Sigmoid colon (tissue), 4 donors: ENCODE data around the gene COLQ.

Source experiments
- CTCF ChIP-seq, 4 experiments: fragments of 450-650 bp in 3 of 4; fragments of 200-600 bp in 1 of 4; IDR thresholded peaks; one replicate each; pipeline ENCODE4 v1.5.1; 2016 to 2019; ENCODE audit warnings: antibody characterized with exemption in 4 of 4, mild to moderate bottlenecking in 3 of 4, moderate library complexity in 2 of 4
- EP300 ChIP-seq, 4 donors: sonication (generic); formaldehyde crosslinking; IDR thresholded peaks; one replicate each; pipeline ENCODE4 v1.6.1; 2017; ENCODE audit warnings: antibody characterized with exemption in 4 of 4
- POLR2A ChIP-seq, 2 donors: fragments of 450-650 bp; IDR thresholded peaks; one replicate each; pipeline ENCODE4 v1.6.1; 2016; ENCODE audit warnings: antibody characterized with exemption in 2 of 2, mild to moderate bottlenecking in 2 of 2, moderate library complexity in 2 of 2
- POLR2AphosphoS5 ChIP-seq, 4 donors: sonication (generic); formaldehyde crosslinking; IDR thresholded peaks; one replicate each; pipeline ENCODE4 v1.6.1; 2017; ENCODE audit warnings: antibody characterized with exemption in 4 of 4

DNA sequence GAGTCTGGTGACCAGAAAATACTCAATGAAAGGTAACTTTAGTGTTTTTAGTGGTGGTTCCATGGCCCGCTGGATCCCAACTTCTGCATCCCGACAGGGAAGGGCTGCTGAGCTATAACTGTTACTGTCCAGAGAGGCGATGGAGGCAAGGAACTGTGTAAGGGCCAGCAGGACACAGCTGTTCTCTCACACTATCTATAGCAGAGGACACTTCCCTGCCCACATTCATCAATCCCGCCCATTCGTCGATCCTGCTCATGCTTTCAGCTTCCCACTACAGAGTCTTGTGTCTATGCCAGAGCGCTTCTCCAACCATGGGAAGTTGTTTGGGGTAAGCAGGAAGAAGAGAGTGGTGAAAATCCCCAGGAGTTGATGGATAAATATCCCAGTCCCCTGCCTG is 8.4 kb downstream of the COLQ start:
- no peak for TF ChIP-seq CTCF (IDR thresholded peaks at IDR 0.05)
- no peak for TF ChIP-seq POLR2A (IDR thresholded peaks at IDR 0.05)
- no peak for TF ChIP-seq EP300 (IDR thresholded peaks at IDR 0.05)
- TF ChIP-seq POLR2AphosphoS5 (IDR thresholded peaks at IDR 0.05), result no peak
